Lower lobe of right lung (tissue), 2 donors: Measurements from ENCODE around the gene KLF12. TPM values are rescaled to one million over a fixed set of nuclear protein-coding genes. Genes with fewer than 3 reads are reported as not detected.

Experiments
- ATAC-seq, 2 donors: fragments of 200-7000 bp; cut with Tn5 transposase; one replicate each; pipeline ENCODE4 v1.9.1; 2020 to 2022; ENCODE audit warnings: mild to moderate bottlenecking in 2 of 2, moderate library complexity in 2 of 2
- DNase-seq: peaks from one replicate; pipeline ENCODE4 v3.0.0-alpha.2; 2020
- H3K27ac ChIP-seq: fragments of 200-600 bp; one replicate; pipeline ENCODE4 v1.8.0; 2022
- H3K27me3 ChIP-seq: fragments of 200-600 bp; one replicate; pipeline ENCODE4 v1.8.0; 2022; ENCODE audit warnings: low read depth
- H3K36me3 ChIP-seq: fragments of 200-600 bp; one replicate; pipeline ENCODE4 v1.8.0; 2022; ENCODE audit warnings: mild to moderate bottlenecking
- H3K4me1 ChIP-seq: fragments of 200-600 bp; one replicate; pipeline ENCODE4 v1.8.0; 2022
- H3K4me3 ChIP-seq: fragments of 200-600 bp; one replicate; pipeline ENCODE4 v1.8.0; 2022; ENCODE audit warnings: mild to moderate bottlenecking
- H3K9me3 ChIP-seq: fragments of 200-600 bp; one replicate; pipeline ENCODE4 v1.8.0; 2022
- CTCF ChIP-seq: fragments of 200-600 bp; IDR thresholded peaks from one replicate; pipeline ENCODE4 v1.8.0; 2022; ENCODE audit warnings: antibody characterized with exemption, mild to moderate bottlenecking
- intact Hi-C: fragments of 100-400 bp; cut with DNase I; formaldehyde crosslinking; loops from one replicate; pipeline ENCODE4 v1.11.0; 2022
- total RNA-seq: library from RNA; stranded (reverse); fragmentation: NEBNext Ultra II Directional; extraction: Animal tissue kit (Norgen Biotek cat#: 25700); gene quantifications from one replicate; pipeline ENCODE4 v1.2.1, GENCODE V29; 2021
- donor health status: DM: no; HTN: yes; CAD: no; lungs with severe emphysema.

The KLF12 gene
- total RNA-seq, 1 donor from 2014 or later: 11.3 TPM

GRCh38 chr13:74136084-74136658, 2.0 kb upstream of the KLF12 start:
- Histone ChIP-seq H3K27ac (peak overlapping the region; percentile 89), H3K36me3 (no peaks in the 10 kb centered on the region), H3K27me3 (peaks cover 3% of the 10 kb centered on the region), H3K9me3 (no peaks in the 10 kb centered on the region), H3K4me3 (peak overlapping the region; percentile 86), H3K4me1 (peaks cover 16% of the 10 kb centered on the region)
- no peak for TF ChIP-seq CTCF
- DNase-seq: no peak
- intact Hi-C loops: no loop called here
- no peak for ATAC-seq

- Histone ChIP-seq H3K9me3 (no peaks in the 10 kb centered on the region), H3K27ac (peak overlapping the region; percentile 89), H3K27me3 (peaks cover 3% of the 10 kb centered on the region), H3K4me1 (peaks cover 20% of the 10 kb centered on the region), H3K36me3 (no peaks in the 10 kb centered on the region), H3K4me3 (peak overlapping the region; percentile 86)
- DNase-seq (peak; percentile 66), ATAC-seq (peak; percentile 73 to 78)
- TF ChIP-seq CTCF: no peak
- intact Hi-C loops: no loop called here
Measured at GRCh38 chr13:74135326-74136083, 1.3 kb upstream of the KLF12 start.

DNA sequence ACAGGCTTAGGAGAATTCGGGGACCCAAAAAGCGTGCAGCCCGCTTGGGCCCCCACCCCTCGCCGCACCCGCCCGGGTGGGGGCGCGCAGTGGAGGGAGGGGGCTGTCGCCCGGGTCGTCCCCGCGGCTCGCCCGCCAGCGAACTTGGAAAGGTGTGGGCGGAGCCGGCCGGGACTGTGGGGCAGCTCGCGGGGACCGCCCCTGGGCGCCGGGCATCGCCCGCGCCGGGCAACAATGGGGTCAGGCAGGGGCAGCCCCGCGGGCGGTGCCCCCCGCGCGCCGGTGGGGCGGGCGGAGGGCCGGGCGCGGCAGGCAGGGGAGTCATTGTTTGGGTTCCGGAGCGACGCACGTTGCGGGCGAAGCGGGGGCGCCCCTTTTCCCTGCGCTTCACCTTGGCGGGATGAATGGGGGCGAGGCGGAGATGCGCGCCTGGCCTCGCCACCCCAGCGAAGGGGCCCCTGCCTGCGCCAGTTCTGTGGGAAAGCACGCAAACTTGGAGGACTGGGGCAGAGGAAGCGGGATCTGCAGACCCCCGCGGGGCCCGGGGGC, 647 bp upstream of the KLF12 start:
- H3K4me3 ChIP-seq: peak overlapping the region; percentile 86
- H3K4me1 ChIP-seq: peaks cover 21% of the 10 kb centered on the region
- peak; percentile 66 for DNase-seq
- intact Hi-C loops: no loop called here
- H3K27ac ChIP-seq: peak overlapping the region; percentile 89
- no peaks in the 10 kb centered on the region for H3K9me3 ChIP-seq
- no peak for TF ChIP-seq CTCF
- H3K36me3 ChIP-seq: no peaks in the 10 kb centered on the region
- ATAC-seq: peak; percentile 74 to 78
- peaks cover 3% of the 10 kb centered on the region for H3K27me3 ChIP-seq

GRCh38 chr13:74133657-74134201, 475 bp downstream of the KLF12 start:
- TF ChIP-seq CTCF: no peak
- peaks cover 3% of the 10 kb centered on the region for H3K27me3 ChIP-seq
- H3K9me3 ChIP-seq: no peaks in the 10 kb centered on the region
- intact Hi-C loops: no loop called here
- peak overlapping the region; percentile 89 for H3K27ac ChIP-seq
- H3K4me3 ChIP-seq: peak overlapping the region; percentile 86
- DNase-seq (peak; percentile 82), ATAC-seq (peak; percentile 63 to 79)
- no peaks in the 10 kb centered on the region for H3K36me3 ChIP-seq
- peaks cover 28% of the 10 kb centered on the region for H3K4me1 ChIP-seq

DNA sequence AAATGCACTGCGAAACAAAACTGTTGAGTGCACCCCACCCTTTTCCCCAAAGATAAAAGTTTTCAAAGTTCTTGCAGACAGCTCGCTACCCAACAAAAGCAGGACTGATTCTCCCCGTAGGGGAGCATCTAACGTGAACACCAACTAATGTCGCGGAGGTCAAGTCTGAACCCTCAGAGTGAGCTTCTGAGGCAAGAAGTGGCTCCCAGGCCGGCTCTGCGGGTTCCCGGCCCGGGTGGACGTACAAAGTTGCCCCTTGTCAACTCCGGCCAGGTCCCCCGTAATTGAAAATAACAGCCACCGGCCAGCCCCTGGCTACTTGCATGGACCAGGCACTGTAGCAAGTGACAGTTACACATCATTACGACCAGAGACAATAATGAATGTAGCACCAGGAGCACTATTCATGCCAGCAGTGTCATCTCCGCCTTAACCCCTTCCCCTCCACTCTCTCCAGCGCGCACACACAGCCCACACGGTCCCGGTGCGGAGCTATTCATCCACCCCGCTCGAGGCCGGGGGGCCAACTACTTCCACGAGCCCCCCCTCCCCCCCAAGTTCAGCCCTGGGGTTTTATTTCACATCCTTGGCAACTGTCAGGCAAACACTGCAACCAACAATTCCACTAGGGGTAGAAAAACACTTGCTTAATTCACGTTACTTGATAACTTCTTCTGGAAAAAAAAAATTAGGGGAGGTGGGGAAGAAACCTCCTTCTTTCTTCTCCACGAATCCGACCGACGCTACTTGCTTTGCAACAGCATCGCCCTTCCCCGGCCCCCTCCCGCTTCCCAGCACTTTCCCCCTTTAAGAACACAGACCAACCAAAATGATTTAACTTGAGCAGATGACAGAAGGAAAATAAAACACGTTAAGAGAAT, 1.2 kb downstream of the KLF12 start:
- peak overlapping the region; percentile 89 for H3K27ac ChIP-seq

More for the DNA sequence above, 1.2 kb downstream of the KLF12 start:
- peak; percentile 52 for DNase-seq
- Histone ChIP-seq H3K4me1 (peaks cover 28% of the 10 kb centered on the region), H3K4me3 (peak overlapping the region; percentile 86), H3K9me3 (no peaks in the 10 kb centered on the region), H3K36me3 (no peaks in the 10 kb centered on the region), H3K27me3 (peaks cover 3% of the 10 kb centered on the region)
- no peak for TF ChIP-seq CTCF
- intact Hi-C loops: no loop called here
- ATAC-seq: no peak
